A673 (cell line): ENCODE results near the gene MAST4. TPM values are rescaled to one million over a fixed set of nuclear protein-coding genes. Genes with fewer than 3 reads are reported as not detected.

ENCODE experiments used
- BruUV-seq: library from RNA; stranded (reverse); fragments of 400-500 nt; replicated peaks from 2 replicates; lab custom pipeline; 2021; lab: Mats Ljungman, UMichigan
- CTCF ChIA-PET: fragments of 300-600 bp; sonication (Branson Sonifier 250); formaldehyde crosslinking; loops from one replicate; lab custom pipeline; 2022; ENCODE audit warnings: antibody characterized with exemption; lab: Charles Lee
- POLR2A ChIA-PET: fragments of 300-600 bp; sonication (Branson Sonifier 250); formaldehyde crosslinking; loops from one replicate; lab custom pipeline; 2022; ENCODE audit warnings: antibody characterized with exemption; ENCODE audit not compliant: low non-redundant PET; lab: Charles Lee
- DNase-seq: peaks from one replicate; pipeline ENCODE4 v3.0.0-alpha.2; 2015; ENCODE audit warnings: low spot score
- H3K27ac ChIP-seq: fragments of 200-600 bp; sonication (generic); 2 replicates; pipeline ENCODE4 v1.5.1; 2016; ENCODE audit warnings: mixed run types, low read depth, mild to moderate bottlenecking, mixed read lengths, antibody characterized with exemption, low read length; ENCODE audit not compliant: poor library complexity, severe bottlenecking
- H3K27me3 ChIP-seq: fragments of 200-600 bp; sonication (generic); replicated peaks from 2 replicates; pipeline ENCODE4 v1.6.1; 2017; ENCODE audit warnings: mixed run types, low read depth, mild to moderate bottlenecking, mixed read lengths, antibody characterized with exemption, low read length; ENCODE audit not compliant: insufficient read depth, poor library complexity
- H3K36me3 ChIP-seq: fragments of 200-600 bp; sonication (generic); 2 replicates; pipeline ENCODE4 v1.6.1; 2016; ENCODE audit warnings: mixed run types, mild to moderate bottlenecking, mixed read lengths, antibody characterized with exemption, low read length; ENCODE audit not compliant: insufficient read depth, poor library complexity, severe bottlenecking
- H3K4me1 ChIP-seq: fragments of 200-600 bp; sonication (generic); 2 replicates; pipeline ENCODE4 v1.6.1; 2017; ENCODE audit warnings: mixed run types, mild to moderate bottlenecking, mixed read lengths, antibody characterized with exemption, low read length; ENCODE audit not compliant: insufficient read depth, poor library complexity, severe bottlenecking
- H3K4me3 ChIP-seq: fragments of 200-600 bp; sonication (generic); 2 replicates; pipeline ENCODE4 v1.5.1; 2016; ENCODE audit warnings: low read depth, mixed run types, mild to moderate bottlenecking, mixed read lengths, low read length; ENCODE audit not compliant: poor library complexity, severe bottlenecking
- H3K9me3 ChIP-seq: fragments of 200-600 bp; sonication (generic); 2 replicates; pipeline ENCODE4 v1.6.1; 2016; ENCODE audit warnings: mixed run types, low read depth, mild to moderate bottlenecking, mixed read lengths, antibody characterized with exemption, low read length; ENCODE audit not compliant: poor library complexity, severe bottlenecking
- CTCF ChIP-seq: fragments of 300-800, 200-600 bp; sonication (generic); conservative IDR thresholded peaks from 2 replicates; pipeline ENCODE4 v1.5.1; 2017; ENCODE audit warnings: low read depth, mild to moderate bottlenecking, antibody characterized with exemption, low read length, moderate library complexity, mixed read lengths
- EZH2 ChIP-seq: fragments of 200-600 bp; sonication (generic); IDR thresholded peaks from 2 replicates; pipeline ENCODE4 v1.6.1; 2017; ENCODE audit warnings: borderline replicate concordance, low read depth, mild to moderate bottlenecking, mixed read lengths, antibody characterized with exemption, low read length; ENCODE audit not compliant: poor library complexity, severe bottlenecking
- intact Hi-C: fragments of 100-400 bp; cut with micrococcal nuclease; formaldehyde crosslinking; loops from one replicate; pipeline ENCODE4 v1.10.0; 2022; ENCODE audit not compliant: unreplicated experiment
- total RNA-seq: library from RNA; stranded (reverse); gene quantifications from 2 replicates; pipeline ENCODE4 v1.2.3, GENCODE V29; 2021

MAST4 gene
- total RNA-seq, 1 experiment from 2014 or later: 4.5 TPM

- no peaks in the 10 kb centered on the region for H3K9me3 ChIP-seq
- DNase-seq: no peak
- no peaks in the 10 kb centered on the region for H3K36me3 ChIP-seq
- no peaks in the 10 kb centered on the region for H3K27me3 ChIP-seq
- intact Hi-C loops: no loop called here
- BruUV-seq: no TSS peak
- TF ChIP-seq CTCF: no peak
- TF ChIP-seq EZH2: no peak
- no peaks in the 10 kb centered on the region for H3K4me1 ChIP-seq
- CTCF ChIA-PET: no interaction called here
- POLR2A ChIA-PET: no interaction called here
- H3K4me3 ChIP-seq: no peak overlapping the region
- no peak overlapping the region for H3K27ac ChIP-seq
Observed at GRCh38 chr5:67216564-67216963, 620.4 kb downstream of the MAST4 start.
